GM18951 (cell line): Measurements from ENCODE around the gene PCSK4.
A peak's percentile ranks its signal among the peaks of the same experiment; 100 is the strongest.
"Not testable (repeated sequence)": the region's sequence is repeated elsewhere in the genome, so short reads cannot be mapped to it uniquely, and the experiment has no call there.

Experiments used
- POLR2A ChIP-seq: IDR thresholded peaks from 4 replicates; pipeline ENCODE4 v1.6.1; 2011; ENCODE audit warnings: mild to moderate bottlenecking; ENCODE audit not compliant: insufficient read length, insufficient read depth; ENCODE audit errors: extremely low read depth
- in situ Hi-C: fragments of 300-500 bp; cut with MboI; formaldehyde crosslinking; loops from one replicate; pipeline ENCODE4 v1.12.0; 2022; ENCODE audit warnings: low sequenced_read_pairs, mixed read lengths, inconsistent platforms; ENCODE audit not compliant: unreplicated experiment

The PCSK4 gene

DNA sequence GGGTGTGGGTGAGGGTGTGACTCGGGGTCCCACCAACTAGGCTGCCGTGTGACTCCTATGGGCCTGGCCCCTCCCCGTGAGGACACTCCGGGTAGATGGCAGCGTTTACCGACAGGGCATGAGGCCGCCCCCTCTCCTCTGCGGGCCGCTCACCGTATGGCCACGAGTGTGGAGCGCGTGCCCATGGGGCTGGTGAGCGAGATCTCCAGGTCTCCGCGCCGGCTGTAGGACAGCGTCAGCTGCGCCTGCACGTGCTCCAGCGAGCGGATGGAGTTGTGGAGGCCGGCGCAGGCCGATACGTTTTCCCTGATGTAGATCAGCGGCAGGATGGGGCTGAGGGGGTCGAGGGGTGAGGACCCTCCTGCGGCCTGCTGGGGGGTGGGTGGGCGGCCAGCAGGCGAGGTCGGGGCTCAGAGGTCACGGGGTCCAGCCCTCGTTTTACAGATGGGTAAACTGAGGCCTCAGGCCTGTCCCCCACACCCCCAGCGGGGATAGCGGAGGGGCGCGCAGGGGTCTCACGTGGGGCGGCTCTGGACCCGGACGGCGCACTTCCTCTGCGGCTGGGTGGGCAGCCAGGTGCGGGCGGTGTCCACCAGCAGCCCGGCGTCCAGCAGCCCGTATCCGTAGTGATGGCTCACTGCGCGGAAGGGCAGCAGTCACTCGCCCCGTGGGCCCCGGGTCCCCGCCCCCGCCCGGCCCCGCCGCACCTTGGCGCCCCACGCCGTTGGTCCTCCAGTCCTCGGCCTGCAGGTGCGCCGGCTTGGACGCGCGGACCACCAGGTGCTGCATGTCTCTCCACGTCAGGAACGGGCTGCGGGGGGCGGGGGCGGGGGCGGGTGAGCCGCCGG lies 6.8 kb downstream of the PCSK4 start:
- TF ChIP-seq POLR2A, result no peak
- in situ Hi-C loops, result no loop called here

DNA sequence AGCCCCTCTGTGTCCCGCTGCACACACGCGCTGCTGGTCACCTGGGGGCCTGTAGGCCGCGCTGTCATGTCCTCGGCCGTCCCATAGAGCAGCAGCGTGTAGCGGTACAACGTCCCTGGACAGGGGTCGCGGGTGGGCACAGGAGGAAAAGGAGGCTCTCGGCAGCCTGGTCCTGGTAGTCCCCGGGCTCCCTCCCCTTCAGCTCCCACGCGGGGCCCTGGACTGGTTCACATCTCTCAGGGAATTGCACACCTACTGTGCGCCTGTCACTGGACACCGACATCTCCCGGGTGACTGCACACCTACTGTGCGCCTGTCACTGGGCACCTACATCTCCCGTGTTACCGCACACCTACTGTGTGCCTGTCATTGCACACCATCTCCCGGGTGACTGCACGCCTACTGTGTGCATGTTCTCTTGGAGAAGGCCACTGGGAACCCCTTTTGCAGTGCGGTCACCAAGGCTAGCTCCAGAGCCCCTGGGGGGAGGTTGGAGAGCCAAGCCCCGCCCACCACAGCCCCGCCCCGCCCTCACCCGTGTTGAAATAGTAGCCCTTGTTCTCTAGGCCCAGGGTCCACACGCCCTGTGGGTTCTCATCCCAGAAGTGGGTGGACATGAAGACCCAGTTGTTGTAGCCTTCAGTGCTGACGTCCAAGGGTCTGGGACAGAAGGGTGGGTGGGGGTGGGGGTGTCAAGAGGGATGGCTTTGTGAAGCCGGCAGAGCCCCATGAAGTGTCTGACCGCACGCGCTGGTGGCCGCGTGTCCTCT lies 7.6 kb downstream of the PCSK4 start:
- TF ChIP-seq POLR2A, result no peak
- in situ Hi-C loops, result no loop called here

DNA sequence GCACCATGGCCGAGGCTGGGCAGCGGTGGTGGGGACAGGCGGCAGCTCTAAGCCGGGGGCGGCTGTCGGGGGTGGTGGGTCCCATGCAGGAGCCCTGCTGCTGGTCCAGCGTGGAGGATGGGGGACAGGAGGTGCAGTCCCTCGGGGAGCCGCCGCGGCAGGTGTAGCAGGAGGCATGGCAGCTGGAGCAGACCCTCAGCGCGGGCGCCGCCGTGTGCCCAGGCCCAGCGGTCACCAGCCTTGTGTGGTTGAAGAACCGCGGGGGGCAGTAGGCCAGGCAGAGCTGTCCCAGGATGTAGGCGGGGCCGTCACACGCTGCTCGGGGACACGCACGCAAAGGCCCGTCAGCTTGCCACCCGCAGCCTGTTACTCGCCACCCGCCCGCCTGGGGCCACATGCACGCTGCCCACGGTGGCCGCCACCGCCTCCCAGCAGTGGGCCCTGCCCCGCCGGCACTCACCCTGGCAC lies 8.2 kb downstream of the PCSK4 start:
- no peak for TF ChIP-seq POLR2A
- in situ Hi-C loops, result no loop called here

DNA sequence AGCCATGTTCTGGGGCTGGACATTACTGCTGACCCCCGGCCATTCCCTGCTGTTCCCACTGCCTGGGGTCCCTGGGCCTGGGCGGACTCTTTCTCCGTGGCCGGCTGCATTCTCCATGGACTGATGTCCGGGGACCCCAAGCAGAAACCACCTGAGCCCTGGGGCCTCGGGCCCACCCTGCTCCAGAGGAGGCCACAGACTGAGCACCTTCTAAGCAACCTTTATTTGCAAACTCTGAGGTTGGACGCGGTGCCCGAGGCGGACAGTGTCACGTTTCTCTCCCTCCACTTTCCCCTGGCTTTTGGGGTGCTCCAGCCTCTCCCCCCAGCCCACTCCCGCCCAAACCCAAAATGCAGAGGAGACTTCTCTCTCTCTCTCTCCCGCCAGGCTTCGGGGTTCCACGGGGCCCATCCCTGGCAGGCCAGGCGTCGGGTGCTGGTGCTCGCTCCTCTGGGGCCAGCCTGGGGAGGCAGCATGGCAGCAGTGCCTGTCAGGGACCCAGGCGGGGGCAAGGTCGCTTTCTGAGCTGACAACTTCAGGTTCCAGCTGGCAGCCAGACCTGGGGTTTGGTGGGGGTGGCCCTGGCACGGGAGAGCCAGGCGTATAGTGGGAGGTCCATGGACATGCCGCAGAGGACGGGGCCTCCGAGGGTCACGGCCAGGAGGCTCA lies 8.8 kb downstream of the PCSK4 start:
- TF ChIP-seq POLR2A, result no peak
- in situ Hi-C loops, result no loop called here

DNA sequence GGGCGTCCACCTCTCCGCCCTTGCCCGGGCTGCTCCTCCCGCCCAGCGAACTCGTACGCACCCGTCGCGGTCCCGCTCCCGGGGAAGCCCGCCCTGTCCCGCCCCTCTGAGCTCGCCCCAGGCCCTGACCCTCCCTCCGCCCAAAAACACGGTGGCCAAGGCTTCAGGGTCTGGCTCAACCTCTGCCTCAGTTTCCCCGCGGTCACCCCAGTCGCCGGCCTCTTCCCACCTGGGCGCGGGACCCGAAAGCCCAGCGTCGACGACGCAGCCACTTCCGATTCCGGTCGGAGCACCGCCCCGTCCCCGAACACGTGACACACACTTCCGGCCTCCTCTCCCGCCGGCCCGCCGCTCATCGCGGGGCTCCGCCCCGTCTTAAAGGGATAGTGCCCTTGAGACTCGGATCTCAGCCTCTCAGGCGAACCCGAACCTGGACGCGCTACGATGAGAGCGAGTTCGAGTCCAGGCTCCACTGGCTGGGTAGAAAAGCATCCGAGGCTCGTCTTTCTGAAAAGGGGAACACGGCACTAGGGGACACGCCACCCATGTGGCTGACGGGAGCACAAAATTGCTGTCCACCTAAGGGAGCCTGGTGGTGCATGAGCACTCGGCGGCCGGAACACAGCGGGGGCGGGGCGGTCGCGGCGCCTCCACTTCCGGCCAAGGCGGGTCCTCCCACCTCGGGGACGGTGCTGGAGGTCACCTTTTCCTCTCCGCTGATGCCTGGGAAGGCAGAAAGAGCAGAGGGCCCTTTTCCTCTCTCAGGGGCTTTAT lies 11.0 kb downstream of the PCSK4 start, which contains the start of gene C19orf25:
Gene C19orf25 (minus strand): TSS at position 282 of the 774 bp plus-strand sequence. CDS start 312 bp downstream, outside the sequence.
- in situ Hi-C loops, result no loop called here
- TF ChIP-seq POLR2A, result peak; percentile 88

DNA sequence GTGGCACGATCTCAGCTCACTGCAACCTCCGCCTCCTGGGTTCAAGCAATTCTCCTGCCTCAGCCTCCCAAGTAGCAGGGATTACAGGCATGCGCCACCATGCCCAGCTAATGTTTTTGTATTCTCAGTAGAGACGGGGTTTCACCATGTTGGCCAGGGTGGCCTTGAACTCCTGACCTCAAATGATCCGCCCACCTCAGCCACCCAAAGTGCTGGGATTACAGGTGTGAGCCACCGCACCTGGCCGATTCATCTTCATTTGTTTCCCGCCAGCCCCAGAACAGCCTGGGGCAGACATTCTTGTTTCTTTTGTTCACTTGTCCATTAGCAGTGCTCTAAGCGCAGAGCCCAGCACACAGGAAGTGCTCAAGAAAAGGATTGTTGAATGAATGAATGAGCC lies 13.1 kb downstream of the PCSK4 start:
- in situ Hi-C loops, result not testable (repeated sequence)

DNA sequence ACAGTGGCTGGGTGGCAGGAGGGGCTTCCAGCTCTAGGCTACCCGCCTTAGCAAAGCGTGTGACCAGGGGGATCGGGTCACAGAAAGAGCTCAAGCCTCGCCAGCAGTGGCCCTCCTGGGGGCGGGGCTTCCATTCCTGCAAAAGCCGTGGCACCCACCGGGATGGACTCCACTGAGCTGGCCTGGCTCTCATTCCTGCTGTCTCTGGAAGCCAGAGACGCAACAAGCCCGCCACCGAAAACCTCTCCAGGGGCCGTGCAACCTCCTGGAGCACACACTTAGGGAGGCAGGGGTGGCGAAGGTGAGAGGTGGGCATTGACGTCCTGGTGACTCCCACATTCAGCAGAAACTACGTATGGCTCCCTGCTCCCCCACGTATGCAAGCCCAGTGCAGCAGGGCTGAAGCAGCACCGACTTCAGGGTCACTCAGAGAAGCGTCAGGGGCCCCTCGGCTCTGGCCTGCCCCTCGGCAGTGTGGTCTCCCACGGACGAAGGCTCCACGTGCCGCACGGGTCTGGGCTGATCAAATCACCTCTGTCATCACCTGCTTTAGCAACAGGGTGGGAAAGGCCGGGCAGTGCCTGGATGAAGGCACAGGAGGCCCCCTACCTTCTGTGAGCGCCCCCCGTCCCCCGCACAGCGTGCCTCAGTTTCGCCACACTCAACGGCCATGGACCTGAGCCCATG lies 14.3 kb downstream of the PCSK4 start:
- TF ChIP-seq POLR2A, result no peak
- in situ Hi-C loops, result no loop called here

DNA sequence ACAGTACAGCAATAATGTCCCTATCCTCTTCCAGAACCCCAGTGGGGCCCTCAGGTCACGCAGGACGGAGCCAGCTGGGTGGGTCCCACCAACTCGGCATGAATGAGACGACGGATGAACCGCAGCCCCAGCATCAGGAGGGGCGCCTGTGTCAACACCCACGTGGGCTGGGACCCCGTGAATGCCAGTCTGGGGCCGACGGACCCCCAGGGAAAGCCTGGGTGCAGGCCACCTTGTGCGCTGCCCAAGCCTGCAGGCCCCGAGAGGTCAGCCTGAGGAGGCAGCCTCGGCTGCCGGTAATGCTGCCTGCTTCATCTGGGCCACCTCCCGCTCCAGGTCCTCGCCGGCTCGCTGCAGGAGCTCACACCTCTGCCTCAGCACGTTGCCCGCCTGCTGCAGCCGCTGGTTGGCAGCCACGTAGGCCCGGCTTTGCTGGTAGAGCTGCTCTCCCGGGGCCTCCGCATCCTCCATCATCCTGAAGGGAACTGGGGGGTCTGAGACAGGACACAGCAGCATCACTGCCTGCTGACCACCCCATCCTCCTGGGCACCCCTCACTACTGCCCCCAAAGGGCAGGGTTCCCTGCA lies 15.3 kb downstream of the PCSK4 start:
- no peak for TF ChIP-seq POLR2A

DNA sequence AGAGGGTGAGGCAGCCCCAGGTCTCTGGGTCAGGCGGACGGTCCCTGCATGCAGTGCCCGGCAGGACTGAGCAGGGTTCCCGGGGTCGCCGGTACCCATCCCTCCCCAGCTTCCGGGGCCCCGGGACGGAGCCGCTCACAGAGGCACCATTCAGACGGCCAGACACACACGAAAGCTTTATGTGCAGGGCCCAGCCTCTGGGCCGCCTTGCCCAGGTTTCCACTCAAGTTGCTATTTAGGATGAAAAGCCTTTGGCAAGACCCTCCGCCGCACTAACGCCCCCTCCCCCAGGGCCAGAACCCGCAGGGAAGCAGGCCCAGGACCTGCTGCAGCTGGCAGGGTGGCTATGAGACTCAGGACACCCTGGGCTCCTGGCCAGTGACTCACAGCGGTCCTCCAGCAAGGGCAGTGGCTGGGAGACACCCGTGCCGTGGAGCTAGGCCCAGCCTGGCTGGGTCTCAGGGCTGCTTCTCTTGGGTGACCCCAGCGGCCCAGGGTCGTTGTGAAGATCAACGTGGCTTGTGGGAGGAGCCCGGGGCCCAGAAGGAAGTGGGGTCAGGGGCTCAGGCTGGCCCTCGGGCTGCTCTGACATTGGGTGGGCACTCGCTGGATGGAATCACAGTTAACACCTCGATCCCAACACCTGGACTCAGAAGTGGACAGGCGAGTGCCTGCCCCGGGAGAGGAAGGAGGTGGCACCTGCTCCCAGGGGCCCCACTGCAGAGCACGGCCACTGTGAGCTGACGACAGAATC lies 16.0 kb downstream of the PCSK4 start:
- TF ChIP-seq POLR2A, result peak; percentile 6
- in situ Hi-C loops, result no loop called here

More for the DNA sequence above, 15.3 kb downstream of the PCSK4 start:
- in situ Hi-C loops, result no loop called here

DNA sequence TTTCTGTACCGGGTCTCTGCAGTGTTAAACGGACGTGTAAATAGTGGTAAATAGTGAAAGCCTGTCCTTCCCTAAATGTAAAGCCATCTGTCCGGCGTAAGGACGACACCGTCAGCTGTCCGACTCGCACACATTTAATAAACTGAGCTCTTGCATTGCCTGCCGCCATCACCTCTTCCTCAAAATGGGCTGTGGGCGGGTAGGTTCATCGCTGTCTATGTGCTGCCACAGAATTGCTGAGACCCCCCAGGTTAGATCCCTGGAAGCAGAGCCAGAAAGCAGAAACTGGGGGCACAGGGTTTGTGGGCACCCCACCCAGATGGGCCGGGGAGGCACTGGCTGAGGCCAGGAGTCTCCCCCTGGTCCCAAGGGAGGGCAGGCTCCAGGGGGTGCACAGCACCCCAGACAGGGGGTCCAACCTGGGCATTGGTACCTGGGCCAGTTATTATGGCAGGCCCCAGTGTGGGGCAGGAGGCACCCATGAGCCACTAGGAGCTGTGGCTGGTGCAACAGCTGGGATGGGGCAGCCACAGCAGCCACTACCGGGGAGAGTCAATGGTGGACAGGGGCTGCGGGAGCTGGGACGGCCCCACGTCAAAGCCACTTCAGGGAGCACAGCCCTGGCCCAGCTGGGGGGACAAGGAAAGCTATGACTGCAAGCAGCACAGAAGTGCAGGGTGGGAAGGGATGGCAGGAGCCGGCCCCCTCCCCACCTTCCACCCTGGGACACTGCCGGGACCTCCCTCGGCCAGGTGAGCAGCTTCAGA lies 16.9 kb downstream of the PCSK4 start:
- no peak for TF ChIP-seq POLR2A
- in situ Hi-C loops, result no loop called here
